ENCODE data around the gene ERFL.

GRCh38 chr19:41932259-41932719, 4.0 kb upstream of the ERFL start:
- TF ChIP-seq POLR2A (IDR thresholded peaks at IDR 0.05) = no peak
- TF ChIP-seq CTCF (IDR thresholded peaks at IDR 0.05) = no peak

All from prostate gland (tissue), 2 donors.